ACC112 (cell line): ENCODE data around the gene ZBTB2.
A peak's percentile ranks its signal among the peaks of the same experiment; 100 is the strongest.

Source experiments
- H2AFZ ChIP-seq: fragments of 200-600 bp; sonication (generic); one replicate; pipeline ENCODE4 v1.6.0; 2017; ENCODE audit warnings: antibody characterized with exemption, low read length; ENCODE audit not compliant: unreplicated experiment
- H3K27ac ChIP-seq: fragments of 200-600 bp; sonication (generic); 2 replicates; pipeline ENCODE4 v1.5.1; 2014; ENCODE audit warnings: low read depth, mild to moderate bottlenecking, antibody characterized with exemption, low read length, moderate library complexity
- H3K27me3 ChIP-seq: fragments of 200-600 bp; sonication (generic); 2 replicates; pipeline ENCODE4 v1.6.1; 2014; ENCODE audit warnings: mild to moderate bottlenecking, antibody characterized with exemption, low read length, moderate library complexity, mixed read lengths; ENCODE audit not compliant: insufficient read depth
- H3K36me3 ChIP-seq: fragments of 200-600 bp; sonication (generic); 2 replicates; pipeline ENCODE4 v1.6.1; 2016; ENCODE audit warnings: mild to moderate bottlenecking, antibody characterized with exemption, low read length, moderate library complexity, mixed read lengths; ENCODE audit not compliant: insufficient read depth
- H3K4me1 ChIP-seq: fragments of 200-600 bp; sonication (generic); one replicate; pipeline ENCODE4 v1.6.1; 2016; ENCODE audit warnings: low read length, mixed read lengths; ENCODE audit not compliant: insufficient read depth, unreplicated experiment, control insufficient read depth
- H3K4me3 ChIP-seq: fragments of 200-600 bp; sonication (generic); 2 replicates; pipeline ENCODE4 v1.5.1; 2014; ENCODE audit warnings: mild to moderate bottlenecking, low read depth, low read length
- H3K79me2 ChIP-seq: fragments of 200-600 bp; sonication (generic); one replicate; pipeline ENCODE4 v1.6.0; 2016; ENCODE audit warnings: low read length; ENCODE audit not compliant: control insufficient read depth, unreplicated experiment, insufficient read depth

The ZBTB2 gene

DNA sequence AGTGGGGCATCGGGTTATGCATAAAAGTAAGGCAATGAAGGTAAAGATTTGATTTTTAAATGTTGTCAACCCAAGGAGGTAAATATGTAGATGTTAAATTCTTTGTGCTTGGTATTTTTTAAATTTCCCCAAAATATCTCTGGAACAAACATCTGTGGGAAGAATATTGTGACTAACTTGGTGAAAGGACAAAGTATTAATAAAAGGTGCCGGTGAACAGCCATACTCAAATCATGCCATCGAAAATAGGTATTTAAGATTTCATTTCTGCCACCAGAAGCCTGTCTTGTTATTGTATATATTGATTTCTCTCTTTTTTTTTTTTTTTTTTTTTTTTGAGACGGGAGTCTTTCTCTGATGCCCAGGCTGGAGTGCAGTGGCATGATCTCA, 12.6 kb upstream of the ZBTB2 start:
- Histone ChIP-seq H3K79me2 (peaks cover 57% of the 10 kb centered on the region), H3K27me3 (no peaks in the 10 kb centered on the region), H3K36me3 (peaks cover 21% of the 10 kb centered on the region), H3K27ac (no peak overlapping the region; the same call in 1 of the 2 replicates), H2AFZ (no peak overlapping the region), H3K4me1 (peaks cover 15% of the 10 kb centered on the region), H3K4me3 (no peak overlapping the region)

- Histone ChIP-seq H3K79me2 (peaks cover 73% of the 10 kb centered on the region), H3K4me3 (no peak overlapping the region), H3K27ac (no peak overlapping the region), H2AFZ (no peak overlapping the region), H3K4me1 (peaks cover 15% of the 10 kb centered on the region), H3K27me3 (no peaks in the 10 kb centered on the region), H3K36me3 (peaks cover 17% of the 10 kb centered on the region)
Measured at GRCh38 chr6:151402228-151402627, 10.9 kb upstream of the ZBTB2 start.

DNA sequence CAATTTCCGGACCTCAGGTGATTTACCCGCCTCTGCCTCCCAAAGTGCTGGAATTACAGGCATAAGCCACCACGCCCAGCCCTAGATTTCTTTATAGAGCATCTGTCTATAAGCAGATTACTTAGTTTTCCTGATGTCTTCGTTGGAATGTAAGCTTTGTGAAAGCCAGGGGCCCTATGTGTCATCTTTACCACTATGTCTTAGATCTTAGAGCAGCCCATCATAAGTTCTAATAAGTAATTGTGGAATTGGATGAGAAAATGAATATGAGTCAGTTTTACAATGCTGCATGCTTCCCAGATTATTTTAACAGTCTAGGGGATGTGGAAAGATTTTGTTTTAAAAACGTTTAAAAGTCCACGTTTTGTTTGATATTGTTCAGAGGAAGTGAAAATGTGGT, 9.1 kb upstream of the ZBTB2 start:
- Histone ChIP-seq H3K4me3 (no peak overlapping the region), H3K79me2 (peaks cover 83% of the 10 kb centered on the region), H3K4me1 (peaks cover 15% of the 10 kb centered on the region), H3K36me3 (peaks cover 12% of the 10 kb centered on the region), H3K27ac (no peak overlapping the region), H2AFZ (no peak overlapping the region), H3K27me3 (no peaks in the 10 kb centered on the region)

DNA sequence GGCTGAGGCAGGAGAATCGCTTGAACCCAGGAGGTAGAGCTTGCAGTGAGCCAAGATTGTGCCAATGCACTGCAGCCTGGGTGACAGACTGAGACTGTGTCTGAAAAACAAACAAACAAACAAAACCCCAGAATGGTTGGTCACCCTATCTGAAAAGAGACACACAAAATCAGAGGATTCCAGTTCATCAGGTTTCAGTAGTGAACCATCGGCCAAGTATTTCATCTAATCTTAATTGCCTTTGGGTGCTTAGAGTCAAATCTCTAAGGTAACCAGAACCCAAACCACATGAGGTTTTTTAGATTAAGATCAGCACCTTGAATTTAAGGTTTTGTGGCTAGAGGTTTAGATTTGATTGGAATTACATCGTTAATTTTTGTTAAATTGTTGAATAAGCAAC, 8.3 kb upstream of the ZBTB2 start:
- no peak overlapping the region for H2AFZ ChIP-seq
- no peak overlapping the region for H3K4me3 ChIP-seq
- H3K27ac ChIP-seq = peak overlapping the region; percentile 2; the same call in 1 of the 2 replicates
- H3K79me2 ChIP-seq = peaks cover 85% of the 10 kb centered on the region
- no peaks in the 10 kb centered on the region for H3K27me3 ChIP-seq
- H3K4me1 ChIP-seq = peaks cover 21% of the 10 kb centered on the region
- H3K36me3 ChIP-seq = peaks cover 11% of the 10 kb centered on the region

DNA sequence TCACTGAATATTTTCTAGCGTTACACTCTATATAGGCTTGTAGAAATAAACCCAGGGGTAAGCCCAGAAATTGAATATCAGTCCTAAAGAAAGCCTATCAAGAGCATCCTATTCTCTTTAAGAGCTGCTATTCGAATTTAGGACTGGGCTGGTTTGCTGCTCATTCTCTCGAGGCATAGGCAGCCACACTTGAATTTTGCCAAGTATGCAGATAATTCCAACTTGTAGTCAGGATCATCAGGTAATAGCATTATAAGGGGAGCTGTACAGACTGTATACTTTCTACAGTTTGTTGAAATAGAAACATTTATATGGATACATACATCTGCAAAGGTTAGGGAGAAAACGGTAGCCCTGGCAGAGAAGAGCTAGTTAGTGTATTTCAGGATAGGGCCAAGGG, 2.1 kb upstream of the ZBTB2 start:
- no peaks in the 10 kb centered on the region for H3K27me3 ChIP-seq
- H3K79me2 ChIP-seq = peaks cover 76% of the 10 kb centered on the region
- H3K4me3 ChIP-seq = peak overlapping the region; percentile 93
- H2AFZ ChIP-seq = no peak overlapping the region
- H3K27ac ChIP-seq = no peak overlapping the region
- peaks cover 2% of the 10 kb centered on the region; the same call in 1 of the 2 replicates for H3K36me3 ChIP-seq
- peaks cover 29% of the 10 kb centered on the region for H3K4me1 ChIP-seq

GRCh38 chr6:151392427-151392826, 1.1 kb upstream of the ZBTB2 start:
- H3K27me3 ChIP-seq = no peaks in the 10 kb centered on the region
- no peak overlapping the region for H2AFZ ChIP-seq
- peaks cover 74% of the 10 kb centered on the region for H3K79me2 ChIP-seq
- peak overlapping the region; percentile 93 for H3K4me3 ChIP-seq
- peaks cover 35% of the 10 kb centered on the region for H3K4me1 ChIP-seq
- 0 out of 2 replicates have a peak, but pooled peaks cover 2% of the 10 kb centered on the region for H3K36me3 ChIP-seq
- H3K27ac ChIP-seq = peak overlapping the region; percentile 61

DNA sequence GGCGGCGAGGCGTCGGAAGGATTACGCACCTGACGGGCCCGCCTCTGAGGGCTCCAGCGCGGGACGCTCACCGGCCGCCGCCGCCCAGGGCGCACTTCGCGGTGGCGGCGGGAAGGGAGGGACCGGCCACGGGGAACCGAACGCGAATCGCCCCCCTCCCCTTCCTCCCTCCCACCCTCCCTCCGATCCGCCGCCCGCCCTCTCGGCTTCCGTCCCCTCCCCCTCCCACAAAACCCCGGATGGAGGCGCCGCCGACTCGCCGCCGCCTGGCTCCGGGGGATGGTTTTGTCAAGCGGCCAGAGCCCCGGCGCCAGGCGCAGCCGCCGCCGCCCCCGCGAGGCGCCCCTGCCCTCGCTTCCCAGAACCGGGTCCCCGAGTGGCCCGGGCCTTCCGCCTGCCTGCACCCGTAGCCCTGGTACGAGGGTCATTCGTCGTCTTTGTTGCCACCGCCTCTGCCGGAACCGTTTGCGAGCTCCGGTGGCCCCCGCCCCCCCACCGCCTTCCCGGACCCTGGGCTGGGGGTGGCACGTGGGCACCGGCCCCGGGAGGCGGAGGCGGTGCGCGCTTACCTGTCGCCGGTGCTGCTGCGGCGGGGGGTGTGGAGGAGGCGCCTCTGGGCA, 398 bp downstream of the ZBTB2 start:
- peaks cover 71% of the 10 kb centered on the region for H3K79me2 ChIP-seq
- H3K4me3 ChIP-seq = peak overlapping the region; percentile 93
- peak overlapping the region; percentile 91 for H3K27ac ChIP-seq
- peak overlapping the region; percentile 69 for H2AFZ ChIP-seq
- no peaks in the 10 kb centered on the region for H3K27me3 ChIP-seq
- 0 out of 2 replicates have a peak, but pooled peaks cover 2% of the 10 kb centered on the region for H3K36me3 ChIP-seq
- H3K4me1 ChIP-seq = peaks cover 38% of the 10 kb centered on the region

- Histone ChIP-seq H3K27me3 (no peaks in the 10 kb centered on the region), H3K27ac (peak overlapping the region; percentile 91), H3K4me1 (peaks cover 38% of the 10 kb centered on the region), H3K79me2 (peaks cover 73% of the 10 kb centered on the region), H3K36me3 (0 out of 2 replicates have a peak, but pooled peaks cover 2% of the 10 kb centered on the region), H2AFZ (no peak overlapping the region), H3K4me3 (peak overlapping the region; percentile 93)
Measured at GRCh38 chr6:151390276-151390850, 996 bp downstream of the ZBTB2 start.

DNA sequence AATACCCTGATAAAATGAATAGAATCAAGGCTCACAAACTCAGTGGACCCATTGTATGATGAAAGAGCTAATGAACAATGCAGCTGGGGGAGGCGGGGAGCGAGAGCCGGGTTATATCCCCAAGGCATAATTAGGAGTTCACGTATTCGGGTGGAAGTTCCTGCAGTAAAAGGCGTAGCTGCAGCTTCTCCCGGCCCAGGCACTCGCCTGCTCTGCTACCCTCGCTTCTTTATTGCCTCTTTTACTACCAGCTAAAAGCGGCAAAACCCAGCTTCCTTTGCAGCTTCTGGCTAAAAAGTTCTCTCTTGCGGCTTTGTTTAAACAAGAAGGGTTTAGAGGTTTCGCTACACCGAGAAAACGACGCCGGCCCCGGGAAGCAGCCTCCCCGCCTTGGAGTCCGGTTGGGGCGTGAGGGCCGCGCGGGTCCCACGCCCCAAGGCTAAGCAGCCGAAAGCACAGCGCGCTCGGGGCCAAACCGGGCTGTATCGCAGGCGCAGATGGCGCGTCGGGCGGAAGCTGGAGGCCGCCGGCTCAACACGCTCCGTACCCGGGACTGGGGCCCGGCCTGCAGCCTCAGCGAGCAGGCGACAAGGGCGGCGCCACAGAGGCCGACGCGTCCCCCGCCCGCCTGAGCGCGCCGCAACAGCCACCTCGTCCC, 1.6 kb downstream of the ZBTB2 start:
- H3K4me3 ChIP-seq = peak overlapping the region; percentile 93
- H3K4me1 ChIP-seq = peaks cover 32% of the 10 kb centered on the region
- H3K27me3 ChIP-seq = no peaks in the 10 kb centered on the region
- H3K36me3 ChIP-seq = 0 out of 2 replicates have a peak, but pooled peaks cover under 1% of the 10 kb centered on the region
- H2AFZ ChIP-seq = no peak overlapping the region
- peaks cover 73% of the 10 kb centered on the region for H3K79me2 ChIP-seq
- peak overlapping the region; percentile 91 for H3K27ac ChIP-seq

DNA sequence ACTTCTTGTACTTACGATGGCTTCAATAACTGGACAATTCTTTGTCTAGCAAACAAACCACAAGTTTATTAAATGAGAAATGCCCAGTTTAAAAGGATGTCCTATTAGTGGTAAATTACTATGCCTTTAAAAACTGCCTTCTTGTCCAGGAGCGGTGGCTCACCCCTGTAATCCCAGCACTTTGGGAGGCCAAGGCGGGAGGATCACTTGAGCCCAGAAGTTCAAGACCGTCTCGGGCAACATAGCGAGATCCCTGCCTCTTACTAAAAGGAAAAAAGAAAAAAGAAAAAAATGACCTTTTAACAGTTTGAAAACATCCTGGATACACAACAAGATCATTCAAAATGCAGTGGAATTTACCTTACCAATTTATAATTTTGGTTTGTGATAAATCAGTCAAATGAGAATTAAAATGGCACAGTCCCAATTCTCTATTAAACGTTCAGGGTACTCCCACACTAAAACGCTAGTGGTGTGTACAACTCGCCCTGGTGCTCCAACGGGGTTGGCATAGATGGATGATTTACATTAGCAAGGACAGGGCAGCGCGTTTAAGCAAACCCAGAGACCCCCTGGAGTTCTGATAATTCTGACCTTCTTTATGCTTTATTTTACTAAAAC, 2.3 kb downstream of the ZBTB2 start:
- H2AFZ ChIP-seq = no peak overlapping the region
- H3K27ac ChIP-seq = peak overlapping the region; percentile 91
- H3K4me1 ChIP-seq = peaks cover 31% of the 10 kb centered on the region
- peaks cover 73% of the 10 kb centered on the region for H3K79me2 ChIP-seq
- no peaks in the 10 kb centered on the region; the same call in 1 of the 2 replicates for H3K36me3 ChIP-seq
- peak overlapping the region; percentile 93 for H3K4me3 ChIP-seq
- H3K27me3 ChIP-seq = no peaks in the 10 kb centered on the region
